GM12891 (cell line): Measurements from ENCODE around the gene TRIO.

Experiments used
- POLR2A ChIP-seq: IDR thresholded peaks from 2 replicates; pipeline ENCODE4 v1.6.1; 2011; ENCODE audit warnings: low read depth, low read length, control low read depth
- POLR2AphosphoS5 ChIP-seq: IDR thresholded peaks from 2 replicates; pipeline ENCODE4 v1.6.1; 2011; ENCODE audit warnings: low read depth, low read length, control low read depth
- SPI1 ChIP-seq: IDR thresholded peaks from 2 replicates; pipeline ENCODE4 v1.6.1; 2011; ENCODE audit warnings: low read depth, low read length, control low read depth
- TAF1 ChIP-seq: IDR thresholded peaks from 2 replicates; pipeline ENCODE4 v1.6.1; 2011; ENCODE audit warnings: low read depth, low read length, control low read depth

- TF ChIP-seq POLR2A: no peak
- no peak for TF ChIP-seq TAF1
- TF ChIP-seq POLR2AphosphoS5: no peak
- TF ChIP-seq SPI1: no peak
Measured at GRCh38 chr5:14490309-14490711, 347.2 kb downstream of the TRIO start.
